Effector memory CD4-positive, alpha-beta T cell (primary cell): ENCODE results near the gene PRSS36.

ENCODE experiments used
- DNase-seq, 3 donors: peaks; one replicate each; pipeline ENCODE4 v3.0.0-alpha.2; 2020
- H3K27ac ChIP-seq: 2 replicates; pipeline ENCODE4 v1.7.0; 2013; ENCODE audit warnings: mild to moderate bottlenecking, low read length, moderate library complexity; ENCODE audit not compliant: insufficient read depth, poor library complexity, severe bottlenecking
- H3K27me3 ChIP-seq: replicated peaks from 2 replicates; pipeline ENCODE4 v1.7.0; 2013; ENCODE audit warnings: mild to moderate bottlenecking, low read length; ENCODE audit not compliant: insufficient read depth, control insufficient read depth, poor library complexity, severe bottlenecking
- H3K36me3 ChIP-seq: 2 replicates; pipeline ENCODE4 v1.7.0; 2013; ENCODE audit warnings: mild to moderate bottlenecking, low read length, moderate library complexity; ENCODE audit not compliant: control insufficient read depth, insufficient read depth
- H3K4me1 ChIP-seq: 2 replicates; pipeline ENCODE4 v1.7.0; 2013; ENCODE audit warnings: low read length, mild to moderate bottlenecking; ENCODE audit not compliant: control insufficient read depth, insufficient read depth, poor library complexity, severe bottlenecking
- H3K4me3 ChIP-seq: 2 replicates; pipeline ENCODE4 v1.7.0; 2013; ENCODE audit warnings: low read length, low read depth, mild to moderate bottlenecking; ENCODE audit not compliant: insufficient read depth, poor library complexity, severe bottlenecking
- H3K9me3 ChIP-seq: 2 replicates; pipeline ENCODE4 v1.7.0; 2013; ENCODE audit warnings: mild to moderate bottlenecking, low read length, moderate library complexity; ENCODE audit not compliant: control insufficient read depth

Gene PRSS36

DNA sequence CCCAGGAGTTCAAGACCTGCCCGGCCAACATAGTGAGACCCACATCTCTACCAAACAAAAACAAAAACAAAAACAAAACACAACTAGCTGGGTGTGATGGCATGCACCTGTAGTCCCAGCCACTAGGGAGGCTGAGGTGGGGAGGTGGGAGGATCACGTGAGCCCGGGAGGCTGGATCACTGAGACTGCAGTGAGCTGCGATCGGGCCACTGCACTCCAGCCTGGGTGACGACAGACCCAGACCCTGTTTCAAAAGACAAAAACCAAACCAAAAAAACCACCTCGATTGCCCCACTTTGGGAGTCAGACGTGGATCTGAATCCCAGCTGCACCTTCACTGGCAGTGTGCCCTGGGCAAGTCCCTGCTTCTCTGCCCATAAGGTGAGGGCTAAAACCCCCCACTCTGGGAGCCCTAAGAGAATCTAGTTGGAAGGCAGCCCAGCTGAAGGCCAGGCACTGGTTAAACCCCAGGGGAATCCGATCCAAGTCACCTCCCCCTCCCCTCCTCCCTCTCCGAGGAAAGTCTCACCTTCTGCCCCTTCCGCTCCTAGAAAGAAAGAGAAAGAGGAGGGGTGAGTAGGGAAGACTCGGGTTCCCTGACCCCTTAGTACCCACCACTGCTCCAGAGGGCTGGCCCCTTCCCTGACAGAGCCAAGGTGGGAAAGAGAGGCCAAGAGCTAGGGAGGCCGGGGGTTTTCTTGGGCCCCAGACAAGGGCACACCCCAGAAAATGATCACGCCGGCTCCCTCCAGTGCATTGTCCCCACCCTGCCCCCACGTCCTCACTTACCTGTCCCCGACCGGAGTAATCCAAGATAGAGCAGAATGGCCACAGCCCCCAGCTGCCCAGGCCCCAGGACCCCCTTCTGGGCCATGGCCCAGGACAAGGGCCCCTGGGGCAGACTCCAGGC lies 15.0 kb downstream of the PRSS36 start:
- no peak for DNase-seq
- Histone ChIP-seq H3K9me3 (no peaks in the 10 kb centered on the region), H3K27me3 (no peaks in the 10 kb centered on the region), H3K4me1 (no peaks in the 10 kb centered on the region), H3K27ac (no peak overlapping the region), H3K4me3 (no peak overlapping the region), H3K36me3 (peaks cover 25% of the 10 kb centered on the region)

DNA sequence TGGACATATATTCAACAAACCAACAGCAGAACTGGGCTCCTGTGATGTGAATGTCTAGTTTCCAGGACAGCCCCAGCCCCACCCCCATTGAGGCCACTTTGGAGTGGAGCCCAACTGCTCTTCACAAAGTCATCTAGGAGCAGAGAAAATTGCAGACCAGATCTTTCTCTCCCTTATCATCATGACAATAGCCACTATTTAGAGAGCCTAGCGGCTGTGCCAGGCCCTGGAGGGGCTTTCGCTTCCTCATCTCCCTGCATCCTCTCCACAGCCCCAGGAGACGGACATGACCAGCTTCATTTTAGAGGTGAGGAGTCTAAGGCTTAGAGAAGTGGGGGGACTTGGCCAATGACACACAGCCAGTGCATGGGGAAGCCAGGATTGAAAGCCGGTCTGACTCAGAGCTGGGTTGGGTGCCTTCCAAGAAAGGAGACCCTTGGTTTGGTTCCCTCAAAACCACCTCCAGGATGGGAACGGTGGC lies 15.7 kb downstream of the PRSS36 start:
- H3K27me3 ChIP-seq: no peaks in the 10 kb centered on the region
- no peaks in the 10 kb centered on the region for H3K9me3 ChIP-seq
- H3K4me3 ChIP-seq: no peak overlapping the region
- no peak for DNase-seq
- no peaks in the 10 kb centered on the region for H3K4me1 ChIP-seq
- H3K27ac ChIP-seq: no peak overlapping the region
- peaks cover 25% of the 10 kb centered on the region for H3K36me3 ChIP-seq

DNA sequence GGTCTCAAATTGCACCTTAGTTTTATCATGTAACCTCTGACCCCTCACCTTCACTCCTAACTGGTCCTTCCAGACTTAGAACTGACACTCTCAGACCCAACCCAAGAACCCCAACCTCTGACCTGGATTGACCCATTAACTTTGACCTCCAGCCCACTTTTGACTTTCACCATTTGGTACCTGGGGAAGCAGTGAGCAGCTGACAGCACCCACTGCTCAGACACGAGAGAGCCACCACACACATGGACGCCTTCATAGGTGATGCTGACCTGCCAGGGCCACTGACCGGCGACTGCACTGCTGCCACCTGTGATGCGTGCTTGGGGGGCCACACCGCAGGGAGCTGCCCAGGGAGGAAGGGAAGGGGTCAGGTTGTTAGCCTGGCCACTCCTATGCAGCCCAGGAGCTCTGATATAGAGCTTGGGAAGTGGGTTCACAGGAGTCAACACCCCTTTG lies 16.8 kb downstream of the PRSS36 start:
- Histone ChIP-seq H3K27ac (no peak overlapping the region), H3K9me3 (no peaks in the 10 kb centered on the region), H3K36me3 (peaks cover 25% of the 10 kb centered on the region), H3K27me3 (no peaks in the 10 kb centered on the region), H3K4me3 (no peak overlapping the region), H3K4me1 (no peaks in the 10 kb centered on the region)
- DNase-seq: no peak

GRCh38 chr16:31132303-31132979 lies 17.4 kb downstream of the PRSS36 start:
- no peaks in the 10 kb centered on the region for H3K9me3 ChIP-seq
- no peaks in the 10 kb centered on the region for H3K4me1 ChIP-seq
- no peak overlapping the region for H3K27ac ChIP-seq
- no peak overlapping the region for H3K4me3 ChIP-seq
- DNase-seq: no peak
- no peaks in the 10 kb centered on the region for H3K27me3 ChIP-seq
- H3K36me3 ChIP-seq: peaks cover 32% of the 10 kb centered on the region

GRCh38 chr16:31131841-31132271 lies 18.0 kb downstream of the PRSS36 start:
- Histone ChIP-seq H3K9me3 (no peaks in the 10 kb centered on the region), H3K27ac (no peak overlapping the region), H3K4me1 (no peaks in the 10 kb centered on the region), H3K36me3 (peaks cover 38% of the 10 kb centered on the region), H3K4me3 (no peak overlapping the region), H3K27me3 (no peaks in the 10 kb centered on the region)
- no peak for DNase-seq

- no peaks in the 10 kb centered on the region for H3K9me3 ChIP-seq
- H3K36me3 ChIP-seq: peaks cover 38% of the 10 kb centered on the region
- DNase-seq: no peak
- H3K4me1 ChIP-seq: no peaks in the 10 kb centered on the region
- no peak overlapping the region for H3K27ac ChIP-seq
- no peaks in the 10 kb centered on the region for H3K27me3 ChIP-seq
- no peak overlapping the region for H3K4me3 ChIP-seq
Observed at GRCh38 chr16:31131416-31131815, 18.4 kb downstream of the PRSS36 start.

GRCh38 chr16:31130899-31131298 lies 19.0 kb downstream of the PRSS36 start:
- no peak for DNase-seq
- Histone ChIP-seq H3K4me3 (no peak overlapping the region), H3K27me3 (no peaks in the 10 kb centered on the region), H3K27ac (no peak overlapping the region), H3K9me3 (no peaks in the 10 kb centered on the region), H3K36me3 (peaks cover 38% of the 10 kb centered on the region), H3K4me1 (no peaks in the 10 kb centered on the region)

- H3K27ac ChIP-seq: no peak overlapping the region
- no peaks in the 10 kb centered on the region for H3K9me3 ChIP-seq
- no peaks in the 10 kb centered on the region for H3K4me1 ChIP-seq
- peaks cover 38% of the 10 kb centered on the region for H3K36me3 ChIP-seq
- DNase-seq: no peak
- H3K27me3 ChIP-seq: no peaks in the 10 kb centered on the region
- no peak overlapping the region for H3K4me3 ChIP-seq
Observed at GRCh38 chr16:31130336-31130891, 19.5 kb downstream of the PRSS36 start.

GRCh38 chr16:31129568-31130335 lies 20.1 kb downstream of the PRSS36 start:
- no peak overlapping the region for H3K27ac ChIP-seq
- DNase-seq: no peak
- H3K27me3 ChIP-seq: no peaks in the 10 kb centered on the region
- H3K4me3 ChIP-seq: no peak overlapping the region
- H3K4me1 ChIP-seq: no peaks in the 10 kb centered on the region
- no peaks in the 10 kb centered on the region for H3K9me3 ChIP-seq
- peaks cover 38% of the 10 kb centered on the region for H3K36me3 ChIP-seq
